ENCODE results near the gene NMNAT3. TPM values are rescaled to one million over a fixed set of nuclear protein-coding genes. Genes with fewer than 3 reads are reported as not detected.

The NMNAT3 gene
- total RNA-seq, 1 donor from 2014 or later: 1.2 TPM

- Mint-ChIP-seq H3K4me1 (ENCODE audit: low read depth) (peaks cover 20% of the 10 kb centered on the region), H3K36me3 (ENCODE audit: low read depth) (no peaks in the 10 kb centered on the region), H3K4me3 (no peak overlapping the region), H3K27me3 (ENCODE audit: insufficient read depth) (peaks cover 40% of the 10 kb centered on the region), H3K27ac (no peak overlapping the region), H3K9me3 (no peaks in the 10 kb centered on the region)
- no peak for DNase-seq (ENCODE audit: low spot score)
- intact Hi-C loops (cut with micrococcal nuclease): no loop called here
Observed at GRCh38 chr3:139537795-139538621, 139.8 kb downstream of the NMNAT3 start.

GRCh38 chr3:139537361-139537760 lies 140.4 kb downstream of the NMNAT3 start:
- Mint-ChIP-seq H3K27ac (no peak overlapping the region), H3K27me3 (ENCODE audit: insufficient read depth) (peaks cover 41% of the 10 kb centered on the region), H3K9me3 (no peaks in the 10 kb centered on the region), H3K36me3 (ENCODE audit: low read depth) (no peaks in the 10 kb centered on the region), H3K4me3 (no peak overlapping the region), H3K4me1 (ENCODE audit: low read depth) (peaks cover 20% of the 10 kb centered on the region)
- DNase-seq (ENCODE audit: low spot score): no peak
- intact Hi-C loops (cut with micrococcal nuclease): no loop called here

- Mint-ChIP-seq H3K4me1 (ENCODE audit: low read depth) (peaks cover 12% of the 10 kb centered on the region), H3K36me3 (ENCODE audit: low read depth) (no peaks in the 10 kb centered on the region), H3K4me3 (no peak overlapping the region), H3K27me3 (ENCODE audit: insufficient read depth) (peaks cover 29% of the 10 kb centered on the region), H3K9me3 (no peaks in the 10 kb centered on the region), H3K27ac (no peak overlapping the region)
- intact Hi-C loops (cut with micrococcal nuclease): no loop called here
- DNase-seq (ENCODE audit: low spot score): no peak
Observed at GRCh38 chr3:139534992-139535879, 142.5 kb downstream of the NMNAT3 start.

GRCh38 chr3:139534455-139534812 lies 143.3 kb downstream of the NMNAT3 start:
- intact Hi-C loops (cut with micrococcal nuclease): no loop called here

GRCh38 chr3:139533781-139534454 lies 143.9 kb downstream of the NMNAT3 start:
- intact Hi-C loops (cut with micrococcal nuclease): no loop called here
- Mint-ChIP-seq H3K27ac (no peak overlapping the region), H3K4me3 (no peak overlapping the region), H3K27me3 (ENCODE audit: insufficient read depth) (peaks cover 22% of the 10 kb centered on the region), H3K9me3 (no peaks in the 10 kb centered on the region), H3K36me3 (ENCODE audit: low read depth) (no peaks in the 10 kb centered on the region), H3K4me1 (ENCODE audit: low read depth) (peaks cover 12% of the 10 kb centered on the region)
- no peak for DNase-seq (ENCODE audit: low spot score)

More at GRCh38 chr3:139534455-139534812, 143.3 kb downstream of the NMNAT3 start:
- Mint-ChIP-seq H3K4me1 (ENCODE audit: low read depth) (peaks cover 12% of the 10 kb centered on the region), H3K36me3 (ENCODE audit: low read depth) (no peaks in the 10 kb centered on the region), H3K9me3 (no peaks in the 10 kb centered on the region), H3K27ac (no peak overlapping the region), H3K4me3 (no peak overlapping the region), H3K27me3 (ENCODE audit: insufficient read depth) (peaks cover 25% of the 10 kb centered on the region)
- DNase-seq (ENCODE audit: low spot score): no peak

- Mint-ChIP-seq H3K36me3 (ENCODE audit: low read depth) (no peaks in the 10 kb centered on the region), H3K4me3 (no peak overlapping the region), H3K4me1 (ENCODE audit: low read depth) (peaks cover 3% of the 10 kb centered on the region), H3K9me3 (no peaks in the 10 kb centered on the region), H3K27me3 (ENCODE audit: insufficient read depth) (peaks cover 13% of the 10 kb centered on the region), H3K27ac (no peak overlapping the region)
- DNase-seq (ENCODE audit: low spot score): no peak
- intact Hi-C loops (cut with micrococcal nuclease): no loop called here
Observed at GRCh38 chr3:139532976-139533375, 144.8 kb downstream of the NMNAT3 start.

GRCh38 chr3:139530717-139531116 lies 147.1 kb downstream of the NMNAT3 start:
- peaks cover 5% of the 10 kb centered on the region for H3K27me3 Mint-ChIP-seq (ENCODE audit: insufficient read depth)
- intact Hi-C loops (cut with micrococcal nuclease): no loop called here
- H3K4me1 Mint-ChIP-seq (ENCODE audit: low read depth): no peaks in the 10 kb centered on the region
- no peak overlapping the region for H3K4me3 Mint-ChIP-seq
- H3K36me3 Mint-ChIP-seq (ENCODE audit: low read depth): no peaks in the 10 kb centered on the region
- H3K27ac Mint-ChIP-seq: no peak overlapping the region
- DNase-seq (ENCODE audit: low spot score): no peak
- no peaks in the 10 kb centered on the region for H3K9me3 Mint-ChIP-seq

- H3K36me3 Mint-ChIP-seq (ENCODE audit: low read depth): no peaks in the 10 kb centered on the region
- H3K9me3 Mint-ChIP-seq: no peaks in the 10 kb centered on the region
Observed at GRCh38 chr3:139529662-139530061, 148.1 kb downstream of the NMNAT3 start.

GRCh38 chr3:139528924-139529323 lies 148.8 kb downstream of the NMNAT3 start:
- no peaks in the 10 kb centered on the region for H3K36me3 Mint-ChIP-seq (ENCODE audit: low read depth)
- intact Hi-C loops (cut with micrococcal nuclease): no loop called here
- no peaks in the 10 kb centered on the region for H3K4me1 Mint-ChIP-seq (ENCODE audit: low read depth)
- H3K9me3 Mint-ChIP-seq: no peaks in the 10 kb centered on the region
- no peak overlapping the region for H3K27ac Mint-ChIP-seq
- DNase-seq (ENCODE audit: low spot score): no peak
- H3K27me3 Mint-ChIP-seq (ENCODE audit: insufficient read depth): peaks cover 7% of the 10 kb centered on the region
- H3K4me3 Mint-ChIP-seq: no peak overlapping the region

More at GRCh38 chr3:139529662-139530061, 148.1 kb downstream of the NMNAT3 start:
- DNase-seq (ENCODE audit: low spot score): no peak
- peaks cover 5% of the 10 kb centered on the region for H3K27me3 Mint-ChIP-seq (ENCODE audit: insufficient read depth)
- intact Hi-C loops (cut with micrococcal nuclease): no loop called here
- H3K4me3 Mint-ChIP-seq: no peak overlapping the region
- no peaks in the 10 kb centered on the region for H3K4me1 Mint-ChIP-seq (ENCODE audit: low read depth)
- H3K27ac Mint-ChIP-seq: no peak overlapping the region

GRCh38 chr3:139528281-139528680 lies 149.5 kb downstream of the NMNAT3 start:
- no peak overlapping the region for H3K27ac Mint-ChIP-seq

GRCh38 chr3:139527265-139527664 lies 150.5 kb downstream of the NMNAT3 start:
- H3K27ac Mint-ChIP-seq: no peak overlapping the region
- no peaks in the 10 kb centered on the region for H3K4me1 Mint-ChIP-seq (ENCODE audit: low read depth)
- H3K36me3 Mint-ChIP-seq (ENCODE audit: low read depth): no peaks in the 10 kb centered on the region
- intact Hi-C loops (cut with micrococcal nuclease): no loop called here
- DNase-seq (ENCODE audit: low spot score): no peak
- no peaks in the 10 kb centered on the region for H3K9me3 Mint-ChIP-seq
- H3K4me3 Mint-ChIP-seq: no peak overlapping the region
- H3K27me3 Mint-ChIP-seq (ENCODE audit: insufficient read depth): peaks cover 5% of the 10 kb centered on the region

More at GRCh38 chr3:139528281-139528680, 149.5 kb downstream of the NMNAT3 start:
- Mint-ChIP-seq H3K36me3 (ENCODE audit: low read depth) (no peaks in the 10 kb centered on the region), H3K27me3 (ENCODE audit: insufficient read depth) (peaks cover 7% of the 10 kb centered on the region), H3K4me3 (no peak overlapping the region), H3K4me1 (ENCODE audit: low read depth) (no peaks in the 10 kb centered on the region), H3K9me3 (no peaks in the 10 kb centered on the region)
- intact Hi-C loops (cut with micrococcal nuclease): no loop called here
- no peak for DNase-seq (ENCODE audit: low spot score)

- no peak for DNase-seq (ENCODE audit: low spot score)
- H3K36me3 Mint-ChIP-seq (ENCODE audit: low read depth): no peaks in the 10 kb centered on the region
- H3K4me3 Mint-ChIP-seq: no peak overlapping the region
- no peak overlapping the region for H3K27ac Mint-ChIP-seq
- intact Hi-C loops (cut with micrococcal nuclease): no loop called here
- peaks cover 3% of the 10 kb centered on the region for H3K27me3 Mint-ChIP-seq (ENCODE audit: insufficient read depth)
- no peaks in the 10 kb centered on the region for H3K4me1 Mint-ChIP-seq (ENCODE audit: low read depth)
- no peaks in the 10 kb centered on the region for H3K9me3 Mint-ChIP-seq
Observed at GRCh38 chr3:139526146-139526545, 151.6 kb downstream of the NMNAT3 start.
